Mesothelial cell of epicardium (in vitro differentiated cells): Measurements from ENCODE around the gene KIF25. TPM values are rescaled to one million over a fixed set of nuclear protein-coding genes. Genes with fewer than 3 reads are reported as not detected.
"Not testable (repeated sequence)": the region's sequence is repeated elsewhere in the genome, so short reads cannot be mapped to it uniquely, and the experiment has no call there.

Experiments used
- DNase-seq, 2 experiments: peaks; one replicate each; pipeline ENCODE4 v3.0.0; 2021; ENCODE audit warnings: low spot score in 2 of 2; ENCODE audit not compliant: unreplicated experiment in 2 of 2
- H3K27ac Mint-ChIP-seq: 2 replicates; pipeline ENCODE4 v1.8.0; 2021; ENCODE audit warnings: mixed read lengths
- H3K27me3 Mint-ChIP-seq: 2 replicates; pipeline ENCODE4 v1.8.0; 2021; ENCODE audit warnings: low read depth, mixed read lengths
- H3K36me3 Mint-ChIP-seq: 2 replicates; pipeline ENCODE4 v1.8.0; 2021; ENCODE audit warnings: mixed read lengths
- H3K4me1 Mint-ChIP-seq: 2 replicates; pipeline ENCODE4 v1.8.0; 2021; ENCODE audit warnings: mixed read lengths
- H3K4me3 Mint-ChIP-seq: 2 replicates; pipeline ENCODE4 v1.8.0; 2021; ENCODE audit warnings: mild to moderate bottlenecking, moderate library complexity, mixed read lengths
- H3K9me3 Mint-ChIP-seq: 2 replicates; pipeline ENCODE4 v1.8.0; 2021; ENCODE audit warnings: mixed read lengths
- CTCF ChIP-seq: fragments of 200-600 bp; sonication (generic); IDR thresholded peaks from one replicate; pipeline ENCODE4 v1.5.0; 2021; ENCODE audit warnings: antibody characterized with exemption; ENCODE audit not compliant: unreplicated experiment
- total RNA-seq: library from RNA; stranded (reverse); gene quantifications from 3 replicates; pipeline ENCODE4 v1.2.1, GENCODE V29; 2021

Gene KIF25
- total RNA-seq, 1 donor from 2014 or later: 1.6 TPM

GRCh38 chr6:168000198-168001028 lies 2.9 kb downstream of the KIF25 start:
- Mint-ChIP-seq H3K4me3 (no peak overlapping the region), H3K4me1 (peaks cover 14% of the 10 kb centered on the region), H3K9me3 (no peaks in the 10 kb centered on the region), H3K36me3 (no peaks in the 10 kb centered on the region), H3K27me3 (no peaks in the 10 kb centered on the region), H3K27ac (no peak overlapping the region)
- DNase-seq: no peak
- TF ChIP-seq CTCF: no peak

GRCh38 chr6:168001029-168001332 lies 3.5 kb downstream of the KIF25 start:
- no peak for TF ChIP-seq CTCF
- H3K4me1 Mint-ChIP-seq: peaks cover 14% of the 10 kb centered on the region
- no peak overlapping the region for H3K4me3 Mint-ChIP-seq
- H3K27ac Mint-ChIP-seq: no peak overlapping the region
- no peaks in the 10 kb centered on the region for H3K27me3 Mint-ChIP-seq
- no peaks in the 10 kb centered on the region for H3K36me3 Mint-ChIP-seq
- no peak for DNase-seq
- no peaks in the 10 kb centered on the region for H3K9me3 Mint-ChIP-seq

GRCh38 chr6:168001514-168001913 lies 4.0 kb downstream of the KIF25 start:
- H3K27me3 Mint-ChIP-seq, H3K36me3 Mint-ChIP-seq, H3K4me3 Mint-ChIP-seq, H3K27ac Mint-ChIP-seq, DNase-seq, H3K9me3 Mint-ChIP-seq: not testable (repeated sequence)
- H3K4me1 Mint-ChIP-seq: peaks cover 12% of the 10 kb centered on the region

GRCh38 chr6:168002804-168003203 lies 5.3 kb downstream of the KIF25 start:
- no peak for TF ChIP-seq CTCF
- peaks cover 12% of the 10 kb centered on the region for H3K4me1 Mint-ChIP-seq

GRCh38 chr6:168004023-168004422 lies 6.6 kb downstream of the KIF25 start:
- peaks cover 2% of the 10 kb centered on the region for H3K36me3 Mint-ChIP-seq
- H3K4me1 Mint-ChIP-seq: peaks cover 7% of the 10 kb centered on the region
- peaks cover 12% of the 10 kb centered on the region for H3K9me3 Mint-ChIP-seq
- H3K27me3 Mint-ChIP-seq: no peaks in the 10 kb centered on the region
- no peak overlapping the region for H3K27ac Mint-ChIP-seq
- no peak for TF ChIP-seq CTCF
- no peak overlapping the region for H3K4me3 Mint-ChIP-seq
- no peak for DNase-seq

More at GRCh38 chr6:168002804-168003203, 5.3 kb downstream of the KIF25 start:
- Mint-ChIP-seq H3K27ac (no peak overlapping the region), H3K4me3 (no peak overlapping the region), H3K9me3 (no peaks in the 10 kb centered on the region), H3K36me3 (no peaks in the 10 kb centered on the region), H3K27me3 (no peaks in the 10 kb centered on the region)
- no peak for DNase-seq

GRCh38 chr6:168004945-168005344 lies 7.5 kb downstream of the KIF25 start:
- no peak for DNase-seq
- H3K9me3 Mint-ChIP-seq: peaks cover 21% of the 10 kb centered on the region
- peaks cover 2% of the 10 kb centered on the region for H3K36me3 Mint-ChIP-seq
- no peak for TF ChIP-seq CTCF
- H3K27ac Mint-ChIP-seq: no peak overlapping the region
- peaks cover 7% of the 10 kb centered on the region for H3K4me1 Mint-ChIP-seq
- no peak overlapping the region for H3K4me3 Mint-ChIP-seq
- H3K27me3 Mint-ChIP-seq: no peaks in the 10 kb centered on the region
